H1 (cell line): ENCODE results near the gene CDK5R1. TPM values are rescaled to one million over a fixed set of nuclear protein-coding genes. Genes with fewer than 3 reads are reported as not detected.

Experiments used
- CTCF ChIA-PET: fragments of 300-600 bp; sonication (Branson Sonifier 250); formaldehyde crosslinking; loops from one replicate; lab custom pipeline; 2021; ENCODE audit not compliant: partially characterized antibody; lab: Charles Lee
- POLR2A ChIA-PET: fragments of 300-600 bp; sonication (Branson Sonifier 250); formaldehyde crosslinking; loops from one replicate; lab custom pipeline; 2021; ENCODE audit warnings: inconsistent platforms; ENCODE audit not compliant: partially characterized antibody; lab: Charles Lee
- DNase-seq, 2 experiments: peaks; one replicate each; pipeline versions ENCODE4 v3.0.0 to v3.0.0-alpha.2; 2010 to 2022; ENCODE audit warnings: low spot score in 2 of 2, low read depth in 1 of 2, mixed read lengths in 1 of 2
- FAIRE-seq: peaks from 2 replicates; lab custom pipeline; 2011; peaks lifted over from hg19 to GRCh38; lab: Jason Lieb, UNC
- H2AFZ ChIP-seq: 2 replicates; pipeline ENCODE4 v1.8.1; 2012; ENCODE audit warnings: low read length, inconsistent platforms
- H2AK5ac ChIP-seq: 2 replicates; pipeline ENCODE4 v1.6.1; 2013; ENCODE audit warnings: low read depth, low read length
- H2BK120ac ChIP-seq: replicated peaks from 2 replicates; pipeline ENCODE3; 2013; ENCODE audit warnings: low read depth, low read length, inconsistent platforms
- H2BK12ac ChIP-seq: 2 replicates; pipeline ENCODE4 v1.6.1; 2013; ENCODE audit warnings: low read depth, low read length
- H2BK15ac ChIP-seq: 2 replicates; pipeline ENCODE4 v1.6.1; 2013; ENCODE audit warnings: low read length
- H2BK20ac ChIP-seq: 2 replicates; pipeline ENCODE4 v1.6.1; 2013; ENCODE audit warnings: low read length
- H2BK5ac ChIP-seq: 2 replicates; pipeline ENCODE4 v1.6.1; 2013; ENCODE audit warnings: low read depth, low read length
- H3K14ac ChIP-seq: 2 replicates; pipeline ENCODE4 v1.6.1; 2013; ENCODE audit warnings: inconsistent platforms; ENCODE audit not compliant: insufficient read length
- H3K18ac ChIP-seq: 2 replicates; pipeline ENCODE4 v1.6.1; 2013; ENCODE audit warnings: low read length; ENCODE audit errors: extremely low read depth
- H3K23ac ChIP-seq: 2 replicates; pipeline ENCODE4 v1.6.1; 2013; ENCODE audit warnings: inconsistent platforms; ENCODE audit not compliant: insufficient read length
- H3K23me2 ChIP-seq: 2 replicates; pipeline ENCODE4 v1.6.1; 2013; ENCODE audit warnings: low read depth, low read length
- H3K27ac ChIP-seq: 2 replicates; pipeline ENCODE4 v1.6.1; 2011; ENCODE audit warnings: low read depth, low read length, inconsistent platforms
- H3K27me3 ChIP-seq, 4 experiments: replicated peaks in 1 of 4; 1 replicate in 1 of 4; 2 replicates in 3 of 4; pipeline versions ENCODE4 v1.6.1 to v1.8.1; 2011 to 2013; ENCODE audit warnings: low read length in 3 of 4, mild to moderate bottlenecking in 3 of 4, inconsistent platforms in 2 of 4, mixed read lengths in 2 of 4, moderate library complexity in 1 of 4; ENCODE audit not compliant: control insufficient read depth in 3 of 4, insufficient read depth in 3 of 4; ENCODE audit errors: extremely low read depth in 1 of 4
- H3K36me3 ChIP-seq, 4 experiments: 2 replicates each; pipeline versions ENCODE4 v1.6.1 to v1.8.1; 2011 to 2013; ENCODE audit warnings: mild to moderate bottlenecking in 4 of 4, low read length in 3 of 4, moderate library complexity in 2 of 4, control low read depth in 1 of 4, inconsistent platforms in 1 of 4; ENCODE audit not compliant: insufficient read depth in 4 of 4, control insufficient read depth in 2 of 4
- H3K4ac ChIP-seq: replicated peaks from 2 replicates; pipeline ENCODE3; 2013; ENCODE audit warnings: low read length, low read depth, mixed read lengths, inconsistent platforms; ENCODE audit not compliant: insufficient read length
- H3K4me1 ChIP-seq, 4 experiments: replicated peaks in 1 of 4; 1 replicate in 1 of 4; 2 replicates in 3 of 4; pipeline versions ENCODE4 v1.6.1 to v1.8.1; 2011 to 2013; ENCODE audit warnings: low read length in 3 of 4, inconsistent platforms in 2 of 4, mixed read lengths in 1 of 4; ENCODE audit not compliant: insufficient read depth in 4 of 4, control insufficient read depth in 3 of 4
- H3K4me2 ChIP-seq, 2 experiments: 2 replicates each; pipeline versions ENCODE4 v1.6.1 to v1.8.1; 2011 to 2013; ENCODE audit warnings: low read depth in 2 of 2, low read length in 2 of 2, control low read depth in 1 of 2, inconsistent platforms in 1 of 2, mild to moderate bottlenecking in 1 of 2; ENCODE audit not compliant: insufficient read depth in 1 of 2
- H3K4me3 ChIP-seq, 4 experiments: fragments of 200-600, 300-600 bp in 1 of 4; sonication (generic), shearing (Covaris generic), sonication (Bioruptor Twin) in 1 of 4; 2 replicates each; pipeline versions ENCODE4 v1.5.1 to v1.8.1; 2011 to 2016; ENCODE audit warnings: low read length in 4 of 4, low read depth in 3 of 4, control low read depth in 2 of 4, inconsistent platforms in 2 of 4, mild to moderate bottlenecking in 2 of 4, mixed read lengths in 1 of 4, moderate library complexity in 1 of 4; ENCODE audit not compliant: insufficient read depth in 2 of 4; ENCODE audit errors: extremely low read depth in 1 of 4
- H3K56ac ChIP-seq: replicated peaks from 2 replicates; pipeline ENCODE3; 2013; ENCODE audit warnings: low read depth, mild to moderate bottlenecking, mixed read lengths, low read length, inconsistent platforms; ENCODE audit not compliant: insufficient read length
- H3K79me1 ChIP-seq: 2 replicates; pipeline ENCODE4 v1.6.1; 2013; ENCODE audit warnings: low read depth, low read length, control low read depth
- H3K79me2 ChIP-seq, 2 experiments: 2 replicates each; pipeline versions ENCODE4 v1.6.1 to v1.8.1; 2012 to 2013; ENCODE audit warnings: low read length in 2 of 2, mild to moderate bottlenecking in 2 of 2, inconsistent platforms in 1 of 2; ENCODE audit not compliant: insufficient read depth in 2 of 2, control insufficient read depth in 1 of 2
- H3K9ac ChIP-seq, 4 experiments: replicated peaks in 1 of 4; 1 replicate in 1 of 4; 2 replicates in 3 of 4; pipeline versions ENCODE4 v1.6.1 to v1.8.1; 2011 to 2013; ENCODE audit warnings: low read depth in 3 of 4, low read length in 3 of 4, control low read depth in 2 of 4, mild to moderate bottlenecking in 2 of 4, moderate library complexity in 2 of 4, inconsistent platforms in 1 of 4; ENCODE audit errors: extremely low read depth in 1 of 4
- H3K9me3 ChIP-seq, 2 experiments: 2 replicates each; pipeline versions ENCODE4 v1.6.1 to v1.8.1; 2012 to 2013; ENCODE audit warnings: mild to moderate bottlenecking in 2 of 2, moderate library complexity in 2 of 2, control low read depth in 1 of 2, inconsistent platforms in 1 of 2, low read depth in 1 of 2, low read length in 1 of 2, mixed read lengths in 1 of 2; ENCODE audit not compliant: insufficient read depth in 2 of 2
- H4K20me1 ChIP-seq, 2 experiments: replicated peaks in 1 of 2; 2 replicates each; pipeline versions ENCODE3 to v1.8.1; 2011 to 2013; ENCODE audit warnings: inconsistent platforms in 2 of 2, low read length in 2 of 2, mild to moderate bottlenecking in 1 of 2; ENCODE audit not compliant: insufficient read depth in 2 of 2, control insufficient read depth in 1 of 2
- H4K5ac ChIP-seq: 2 replicates; pipeline ENCODE4 v1.6.1; 2013; ENCODE audit warnings: low read length, low read depth, mixed read lengths, inconsistent platforms; ENCODE audit not compliant: insufficient read length
- H4K8ac ChIP-seq: 2 replicates; pipeline ENCODE4 v1.8.0; 2013; ENCODE audit warnings: mild to moderate bottlenecking, moderate library complexity, low read length, inconsistent platforms; ENCODE audit not compliant: insufficient read depth; ENCODE audit errors: extremely low read depth
- H4K91ac ChIP-seq: replicated peaks from 2 replicates; pipeline ENCODE3; 2013; ENCODE audit warnings: low read length, mixed read lengths, inconsistent platforms; ENCODE audit not compliant: insufficient read length
- KDM4A ChIP-seq: IDR thresholded peaks from one replicate; pipeline ENCODE4 v1.7.1; 2012; ENCODE audit warnings: low read depth, mild to moderate bottlenecking, moderate library complexity, low read length, inconsistent platforms; ENCODE audit not compliant: severe bottlenecking
- MAFK ChIP-seq: IDR thresholded peaks from 2 replicates; pipeline ENCODE4 v1.6.1; 2012; ENCODE audit warnings: low read depth, mild to moderate bottlenecking, improper control_type of control experiment, low read length
- PHF8 ChIP-seq: fragments of 200-600 bp; sonication (generic); conservative IDR thresholded peaks from 2 replicates; pipeline ENCODE4 v1.7.1; 2012; ENCODE audit warnings: low read depth, mild to moderate bottlenecking, inconsistent platforms, low read length, moderate library complexity
- POLR2A ChIP-seq, 2 experiments: IDR thresholded peaks; 1 replicate in 1 of 2; 2 replicates in 1 of 2; pipeline ENCODE4 v1.6.1; 2011; ENCODE audit warnings: low read depth in 2 of 2, low read length in 2 of 2, mild to moderate bottlenecking in 2 of 2; ENCODE audit errors: control extremely low read depth in 1 of 2
- RBBP5 ChIP-seq: IDR thresholded peaks from 2 replicates; pipeline ENCODE4 v1.7.1; 2012; ENCODE audit warnings: low read depth, mild to moderate bottlenecking, inconsistent platforms, low read length, moderate library complexity, borderline replicate concordance
- SP2 ChIP-seq: IDR thresholded peaks from 2 replicates; pipeline ENCODE4 v1.6.1; 2012; ENCODE audit warnings: mild to moderate bottlenecking, low read length, inconsistent platforms
- TAF1 ChIP-seq: IDR thresholded peaks from 2 replicates; pipeline ENCODE4 v1.6.1; 2011; ENCODE audit warnings: mild to moderate bottlenecking, low read depth, low read length
- TAF7 ChIP-seq: optimal IDR thresholded peaks from 2 replicates; pipeline ENCODE3; 2011; ENCODE audit warnings: low read depth, mild to moderate bottlenecking, inconsistent platforms, low read length, moderate library complexity, borderline replicate concordance
- WGBS, 2 experiments: shearing (Covaris generic) in 1 of 2; methylation state at CpG; one replicate each; pipeline versions ENCODE4 v1.1.6 to v1.1.7; 2013 to 2015; ENCODE audit warnings: low lambda C conversion rate in 2 of 2, mixed read lengths in 2 of 2, inconsistent platforms in 1 of 2, low coverage in 1 of 2, missing lambda C conversion rate in 1 of 2; ENCODE audit not compliant: insufficient replicate concordance in 2 of 2, insufficient coverage in 1 of 2, insufficient read length in 1 of 2; ENCODE audit errors: extremely low coverage in 1 of 2, missing lambda C conversion rate in 1 of 2; 5-methylcytosine and 5-hydroxymethylcytosine counted together
- long read RNA-seq, 2 experiments: library from RNA in 1 of 2; library from capped mRNA in 1 of 2; stranded (forward); transcript quantifications; one replicate each; pipeline ENCODE4 v2.0.0, GENCODE V29; 2021; ENCODE audit warnings: inconsistent platforms in 1 of 2
- polyA minus RNA-seq, 3 experiments: library from RNA; depleted of rRNA, polyadenylated mRNA; stranded (reverse); fragments of >200 nt; gene quantifications; 1 replicate in 2 of 3; 2 replicates in 1 of 3; pipeline ENCODE4 v1.2.3, GENCODE V29; 2011
- polyA plus RNA-seq, 7 experiments: library from polyadenylated mRNA; depleted of rRNA in 3 of 7; stranded (reverse) in 5 of 7; unstranded in 2 of 7; fragments of >200 nt in 5 of 7; fragments of 200-250 nt in 2 of 7; gene quantifications; 1 replicate in 5 of 7; 2 replicates in 1 of 7; 4 replicates in 1 of 7; pipeline versions ENCODE4 v1.2.1 to v1.2.3, GENCODE V29; 2011 to 2013; ENCODE audit warnings: missing spikeins in 2 of 7, mixed read lengths in 2 of 7
- total RNA-seq: library from RNA; stranded (reverse); fragmentation: NEBNext Ultra II Directional; extraction: Animal tissue kit (Norgen Biotek cat#: 25700); gene quantifications from 2 replicates; pipeline ENCODE4 v1.2.1, GENCODE V29; 2021

CDK5R1 gene
- 9.9 and 10.7 TPM in 2 replicates for total RNA-seq
- polyA plus RNA-seq (2011; rRNA removed): 2.7 and 4.3 TPM in 2 replicates
- polyA plus RNA-seq (2011; cell fraction: cytosol; rRNA removed): 3.6 TPM
- 4.5 TPM for polyA plus RNA-seq (2011; cell fraction: nucleus; rRNA removed)
- polyA plus RNA-seq (2012, experiment 1 of 2): 5.2 to 6.6 TPM (median 6.3 TPM) in 4 replicates
- polyA plus RNA-seq (2012, experiment 2 of 2): 4.9 TPM
- 4.8 TPM for polyA plus RNA-seq (2013, experiment 1 of 2)
- polyA plus RNA-seq (2013, experiment 2 of 2): 4.8 TPM
- 2.8 and 4.6 TPM in 2 replicates for polyA minus RNA-seq (2011; rRNA and poly(A)+ RNA removed)
- 6.5 TPM for polyA minus RNA-seq (2011; cell fraction: cytosol; rRNA and poly(A)+ RNA removed)
- 4.7 TPM for polyA minus RNA-seq (2011; cell fraction: nucleus; rRNA and poly(A)+ RNA removed)
- long read RNA-seq, experiment 1, full-length matches to known transcripts: 2 of 4 reads
- long read RNA-seq, experiment 1, partial matches to known transcripts: 0 of 4 reads
- long read RNA-seq, experiment 1, other reads (novel, unspliced or antisense): 2 of 4 reads
- long read RNA-seq, experiment 2, partial matches to known transcripts: 0 of 1 reads
- long read RNA-seq, experiment 2, other reads (novel, unspliced or antisense): 1 of 1 reads

GRCh38 chr17:32486701-32487472, at the start of gene CDK5R1:
CDK5R1 (plus strand) TSS chr17:32486993; CDS start chr17:32487621, 628 bp downstream.
- Histone ChIP-seq H3K9me3 (no peaks in the 10 kb centered on the region), H3K27me3 (no peaks in the 10 kb centered on the region; a peak in 2 of 7 replicates), H3K79me1 (peaks cover 12% of the 10 kb centered on the region), H3K36me3 (peaks cover 2 to 14% (median 4%) of the 10 kb centered on the region in 4 experiments; a peak in 5 of 8 replicates), H3K23ac (peak within 1 kb of the TSS; percentile 18), H3K4me3 (peak within 1 kb of the TSS; percentile 51 to 74 (median 62)), H3K27ac (peak within 1 kb of the TSS; percentile 48; the same call in 1 of the 2 replicates), H3K18ac (peak within 1 kb of the TSS; percentile 85), H2AFZ (peak within 1 kb of the TSS; percentile 1; the same call in 1 of the 2 replicates), H3K23me2 (peaks cover 8% of the 10 kb centered on the region), H2BK5ac (peak within 1 kb of the TSS; percentile 15; the same call in 1 of the 2 replicates), H2BK20ac (no peak within 1 kb of the TSS), H3K4me2 (peak within 1 kb of the TSS; percentile 91 to 93), H3K4ac (peak within 1 kb of the TSS; percentile 13), H4K8ac (peak within 1 kb of the TSS; percentile 57; the same call in 1 of the 2 replicates), H3K56ac (no peak within 1 kb of the TSS), H3K4me1 (peaks cover 10 to 45% (median 25%) of the 10 kb centered on the region in 4 experiments), H2BK12ac (peak within 1 kb of the TSS; percentile 6; the same call in 1 of the 2 replicates), H4K91ac (peak within 1 kb of the TSS; percentile 81), H2AK5ac (no peak within 1 kb of the TSS), H3K79me2 (peaks cover 0 to 27% of the 10 kb centered on the region in 2 experiments; a peak in 2 of 4 replicates), H4K5ac (peak within 1 kb of the TSS; percentile 61), H3K9ac (peak within 1 kb of the TSS; percentile 52 to 86 (median 67); a peak in 6 of 7 replicates), H3K14ac (no peak within 1 kb of the TSS), H2BK120ac (no peak within 1 kb of the TSS), H4K20me1 (peaks cover 3 to 16% of the 10 kb centered on the region in 2 experiments), H2BK15ac (no peak within 1 kb of the TSS)
- ChIA-PET CTCF (interaction anchor here (1.5 to 9.6 kb wide), 5 partner anchors 9 to 262 kb away, joined by 3 to 71 read pairs (median 7); no protein-coding TSS in a partner anchor), POLR2A (interaction anchor here (0.8 to 5.4 kb wide), 12 partner anchors 8 to 136 kb away, joined by 3 to 35 read pairs (median 5); partner anchors contain the start of gene PSMD11)
- FAIRE-seq (no peak), DNase-seq (peak in 1 of 2 experiments; percentile 87)
- TF ChIP-seq POLR2A (IDR thresholded peaks at IDR 0.05; ENCODE audit: control extremely low read depth in 1 of 2, low read depth in 2 of 2, low read length in 2 of 2) (0 out of 3 replicates have a peak, but pooled peaks of 1 of the 2 experiments have one; percentile 31), MAFK (no peak), KDM4A (peak; percentile 34), RBBP5 (peak; percentile 75; the same call in 1 of the 2 replicates), PHF8 (peak; percentile 66), TAF7 (peak; percentile 13), TAF1 (0 out of 2 replicates have a peak, but pooled peaks have one; percentile 8), SP2 (no peak)
- WGBS, 2 experiments: 2% methylated on average over 18 of the region's 135 CpGs; no CpG with 5 or more reads in 1 of the 2 experiments
